D721Med (cell line): ENCODE data around the gene DUOXA2.

Experiments
- DNase-seq: peaks from one replicate; pipeline ENCODE4 v3.0.0; 2011; ENCODE audit warnings: low spot score; ENCODE audit not compliant: insufficient read length
- FAIRE-seq: peaks from 2 replicates; lab custom pipeline; 2011; peaks lifted over from hg19 to GRCh38; lab: Jason Lieb, UNC
- TF ChIP-seq, protein P1 (sequence below): IDR thresholded peaks from 2 replicates; pipeline ENCODE4 v1.5.1; 2012; ENCODE audit warnings: mild to moderate bottlenecking, control low read depth; ENCODE audit not compliant: insufficient read depth; ENCODE audit errors: missing control alignments

Gene DUOXA2

DNA sequence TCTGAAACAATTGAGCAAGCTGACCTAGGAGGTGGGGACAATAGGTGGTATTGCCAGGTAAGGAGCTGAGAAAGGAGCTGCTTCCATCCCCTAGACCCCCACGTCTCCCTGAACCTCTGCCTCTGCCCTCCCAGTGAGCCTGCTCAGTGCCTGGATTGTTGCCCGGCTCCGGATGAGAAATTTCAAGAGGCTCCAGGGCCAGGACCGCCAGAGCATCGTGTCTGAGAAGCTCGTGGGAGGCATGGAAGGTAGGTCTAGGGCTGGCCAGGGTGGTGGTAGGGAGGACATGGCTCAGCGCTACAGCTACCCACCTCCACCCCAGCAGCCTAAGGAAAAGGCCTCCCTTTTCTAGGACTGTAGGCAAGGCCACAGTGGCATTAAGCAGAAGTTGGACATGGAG lies 28.9 kb downstream of the DUOXA2 start:
- FAIRE-seq (no peak), DNase-seq (no peak)
- TF ChIP-seq, protein P1, sequence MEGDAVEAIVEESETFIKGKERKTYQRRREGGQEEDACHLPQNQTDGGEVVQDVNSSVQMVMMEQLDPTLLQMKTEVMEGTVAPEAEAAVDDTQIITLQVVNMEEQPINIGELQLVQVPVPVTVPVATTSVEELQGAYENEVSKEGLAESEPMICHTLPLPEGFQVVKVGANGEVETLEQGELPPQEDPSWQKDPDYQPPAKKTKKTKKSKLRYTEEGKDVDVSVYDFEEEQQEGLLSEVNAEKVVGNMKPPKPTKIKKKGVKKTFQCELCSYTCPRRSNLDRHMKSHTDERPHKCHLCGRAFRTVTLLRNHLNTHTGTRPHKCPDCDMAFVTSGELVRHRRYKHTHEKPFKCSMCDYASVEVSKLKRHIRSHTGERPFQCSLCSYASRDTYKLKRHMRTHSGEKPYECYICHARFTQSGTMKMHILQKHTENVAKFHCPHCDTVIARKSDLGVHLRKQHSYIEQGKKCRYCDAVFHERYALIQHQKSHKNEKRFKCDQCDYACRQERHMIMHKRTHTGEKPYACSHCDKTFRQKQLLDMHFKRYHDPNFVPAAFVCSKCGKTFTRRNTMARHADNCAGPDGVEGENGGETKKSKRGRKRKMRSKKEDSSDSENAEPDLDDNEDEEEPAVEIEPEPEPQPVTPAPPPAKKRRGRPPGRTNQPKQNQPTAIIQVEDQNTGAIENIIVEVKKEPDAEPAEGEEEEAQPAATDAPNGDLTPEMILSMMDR: no peak

DNA sequence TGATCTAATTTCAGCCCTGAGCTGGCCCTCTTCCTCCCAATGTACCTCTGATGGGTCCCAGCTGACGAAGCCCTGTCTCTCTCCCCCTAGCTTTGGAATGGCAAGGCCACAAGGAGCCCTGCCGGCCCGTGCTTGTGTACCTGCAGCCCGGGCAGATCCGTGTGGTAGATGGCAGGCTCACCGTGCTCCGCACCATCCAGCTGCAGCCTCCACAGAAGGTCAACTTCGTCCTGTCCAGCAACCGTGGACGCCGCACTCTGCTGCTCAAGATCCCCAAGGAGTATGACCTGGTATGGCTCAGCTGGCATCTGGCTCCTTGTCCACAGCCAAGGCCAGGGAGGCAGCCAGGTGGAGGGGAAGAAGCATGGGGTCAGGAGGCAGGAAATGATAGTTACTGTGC lies 29.8 kb downstream of the DUOXA2 start:
- TF ChIP-seq, protein P1: no peak
- DNase-seq (no peak), FAIRE-seq (no peak)

DNA sequence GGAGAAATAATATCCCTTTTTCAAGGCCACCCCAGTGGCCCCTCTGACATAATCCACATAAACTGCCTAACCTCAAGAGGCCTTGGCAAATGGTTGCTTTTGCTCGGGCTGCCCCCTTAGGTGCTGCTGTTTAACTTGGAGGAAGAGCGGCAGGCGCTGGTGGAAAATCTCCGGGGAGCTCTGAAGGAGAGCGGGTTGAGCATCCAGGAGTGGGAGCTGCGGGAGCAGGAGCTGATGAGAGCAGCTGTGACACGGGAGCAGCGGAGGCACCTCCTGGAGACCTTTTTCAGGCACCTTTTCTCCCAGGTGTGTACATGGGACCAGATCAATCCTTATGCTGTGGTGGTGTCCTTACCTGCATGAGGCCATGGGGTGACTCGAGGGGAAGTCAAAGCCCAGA lies 30.6 kb downstream of the DUOXA2 start:
- FAIRE-seq (no peak), DNase-seq (no peak)
- TF ChIP-seq, protein P1: no peak

DNA sequence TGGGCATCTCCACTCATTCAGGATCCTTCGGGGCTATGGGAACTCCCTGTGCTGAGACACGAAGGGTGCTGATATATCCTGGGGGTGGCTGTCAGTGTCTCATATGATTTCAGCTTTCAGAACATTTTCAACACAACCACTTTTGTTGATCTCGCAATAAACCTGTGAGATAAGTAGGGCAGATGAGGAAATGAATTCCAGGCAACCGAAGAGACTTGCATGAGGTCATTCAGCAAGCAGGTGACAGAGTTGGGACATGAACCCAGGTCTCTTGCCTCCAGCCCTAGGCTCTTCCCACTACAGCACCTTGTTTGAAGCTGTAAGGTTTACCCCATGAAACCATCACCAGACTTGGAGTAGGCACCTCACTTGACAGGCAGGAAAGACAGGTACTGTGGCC lies 32.3 kb downstream of the DUOXA2 start:
- no peak for FAIRE-seq
- TF ChIP-seq, protein P1: no peak
- no peak for DNase-seq

DNA sequence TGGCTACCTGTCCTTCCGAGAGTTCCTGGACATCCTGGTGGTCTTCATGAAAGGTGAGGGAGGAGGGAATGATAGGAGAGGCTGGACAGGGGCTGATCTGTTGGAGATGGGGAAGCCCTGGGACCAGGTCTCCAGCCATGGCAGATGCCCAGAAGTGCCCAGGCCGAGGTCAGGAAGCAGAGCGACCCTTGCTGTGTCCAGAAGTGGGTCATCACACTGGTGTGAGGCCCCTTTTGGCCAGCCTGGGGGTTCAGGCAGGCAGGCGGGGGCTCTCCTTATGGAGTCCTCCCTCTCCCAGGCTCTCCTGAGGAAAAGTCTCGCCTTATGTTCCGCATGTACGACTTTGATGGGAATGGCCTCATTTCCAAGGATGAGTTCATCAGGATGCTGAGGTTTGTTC lies 33.5 kb downstream of the DUOXA2 start:
- TF ChIP-seq, protein P1: no peak
- FAIRE-seq (no peak), DNase-seq (no peak)

DNA sequence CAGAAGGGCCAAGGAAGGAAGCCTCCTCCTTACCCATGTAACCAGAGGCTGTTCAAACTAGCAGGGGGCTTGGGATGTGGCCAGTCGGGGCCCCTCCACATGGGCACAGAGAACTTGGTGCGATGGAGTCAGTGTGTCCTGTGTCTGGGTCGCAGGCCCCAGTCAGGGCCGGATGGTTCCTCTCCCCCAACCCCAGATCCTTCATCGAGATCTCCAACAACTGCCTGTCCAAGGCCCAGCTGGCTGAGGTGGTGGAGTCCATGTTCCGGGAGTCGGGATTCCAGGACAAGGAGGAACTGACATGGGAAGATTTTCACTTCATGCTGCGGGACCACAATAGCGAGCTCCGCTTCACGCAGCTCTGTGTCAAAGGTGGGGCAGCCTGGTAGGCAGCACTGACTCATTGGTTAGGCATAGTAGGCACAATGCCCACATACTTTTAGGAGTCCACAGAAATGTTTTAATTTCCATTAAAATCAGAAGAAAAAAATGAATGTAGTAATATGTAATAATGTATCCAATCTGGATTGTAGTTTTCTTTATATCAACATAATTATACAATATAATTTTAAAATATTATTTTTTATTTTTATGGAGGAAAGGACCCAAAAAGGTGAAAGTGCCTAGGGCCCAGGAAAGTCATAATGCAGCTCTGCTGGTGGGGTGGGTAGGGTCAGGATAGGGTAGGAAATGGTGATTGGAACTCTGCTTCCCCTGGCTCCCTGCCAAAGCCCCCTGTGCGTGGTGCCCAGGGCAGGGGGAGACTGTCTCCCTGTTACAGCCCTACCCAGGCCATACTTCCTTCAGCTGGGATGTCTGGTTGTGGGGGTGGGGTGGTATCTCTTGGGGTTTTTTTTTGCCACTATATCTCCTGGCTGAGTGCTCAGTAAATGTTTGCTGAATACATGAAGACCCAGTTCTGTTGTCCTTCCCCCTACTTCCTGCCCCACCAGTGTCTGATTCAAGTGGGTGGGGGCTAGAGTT lies 34.2 kb downstream of the DUOXA2 start:
- DNase-seq (no peak), FAIRE-seq (no peak)
- TF ChIP-seq, protein P1: no peak

DNA sequence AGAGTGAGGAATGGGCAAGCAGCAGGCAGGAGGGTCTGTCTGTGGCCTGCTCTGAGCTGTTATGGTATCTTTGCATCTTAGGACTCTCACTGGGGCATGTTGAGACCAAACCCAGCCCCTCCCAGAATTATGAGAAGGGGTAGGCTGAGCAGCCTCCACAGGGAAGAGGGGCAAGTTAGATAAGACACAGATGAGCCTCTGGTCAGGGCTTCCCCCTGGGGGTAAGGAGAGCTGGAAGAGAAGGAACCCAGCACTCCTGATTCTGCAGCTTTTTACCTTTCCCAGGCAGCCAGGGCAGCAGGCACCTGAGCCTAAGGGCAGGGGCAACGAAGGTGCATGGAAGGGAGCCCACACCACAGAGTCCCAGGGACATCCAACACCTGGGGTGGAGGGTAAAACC lies 34.9 kb downstream of the DUOXA2 start:
- TF ChIP-seq, protein P1: no peak
- DNase-seq (no peak), FAIRE-seq (no peak)
